Stimulated activated CD8-positive, alpha-beta memory T cell treated with anti-CD3 and anti-CD28 coated beads, Interleukin-12 subunit alpha, Interleukin-12 subunit beta, amount 100 ng/mL, for 24 hours (primary cell): ENCODE results near the gene MSH6.
A peak's percentile ranks its signal among the peaks of the same experiment; 100 is the strongest.

Experiments used
- DNase-seq: peaks from one replicate; pipeline ENCODE4 v3.0.0-alpha.2; 2020; ENCODE audit errors: extremely low read depth

MSH6 gene, protein sequence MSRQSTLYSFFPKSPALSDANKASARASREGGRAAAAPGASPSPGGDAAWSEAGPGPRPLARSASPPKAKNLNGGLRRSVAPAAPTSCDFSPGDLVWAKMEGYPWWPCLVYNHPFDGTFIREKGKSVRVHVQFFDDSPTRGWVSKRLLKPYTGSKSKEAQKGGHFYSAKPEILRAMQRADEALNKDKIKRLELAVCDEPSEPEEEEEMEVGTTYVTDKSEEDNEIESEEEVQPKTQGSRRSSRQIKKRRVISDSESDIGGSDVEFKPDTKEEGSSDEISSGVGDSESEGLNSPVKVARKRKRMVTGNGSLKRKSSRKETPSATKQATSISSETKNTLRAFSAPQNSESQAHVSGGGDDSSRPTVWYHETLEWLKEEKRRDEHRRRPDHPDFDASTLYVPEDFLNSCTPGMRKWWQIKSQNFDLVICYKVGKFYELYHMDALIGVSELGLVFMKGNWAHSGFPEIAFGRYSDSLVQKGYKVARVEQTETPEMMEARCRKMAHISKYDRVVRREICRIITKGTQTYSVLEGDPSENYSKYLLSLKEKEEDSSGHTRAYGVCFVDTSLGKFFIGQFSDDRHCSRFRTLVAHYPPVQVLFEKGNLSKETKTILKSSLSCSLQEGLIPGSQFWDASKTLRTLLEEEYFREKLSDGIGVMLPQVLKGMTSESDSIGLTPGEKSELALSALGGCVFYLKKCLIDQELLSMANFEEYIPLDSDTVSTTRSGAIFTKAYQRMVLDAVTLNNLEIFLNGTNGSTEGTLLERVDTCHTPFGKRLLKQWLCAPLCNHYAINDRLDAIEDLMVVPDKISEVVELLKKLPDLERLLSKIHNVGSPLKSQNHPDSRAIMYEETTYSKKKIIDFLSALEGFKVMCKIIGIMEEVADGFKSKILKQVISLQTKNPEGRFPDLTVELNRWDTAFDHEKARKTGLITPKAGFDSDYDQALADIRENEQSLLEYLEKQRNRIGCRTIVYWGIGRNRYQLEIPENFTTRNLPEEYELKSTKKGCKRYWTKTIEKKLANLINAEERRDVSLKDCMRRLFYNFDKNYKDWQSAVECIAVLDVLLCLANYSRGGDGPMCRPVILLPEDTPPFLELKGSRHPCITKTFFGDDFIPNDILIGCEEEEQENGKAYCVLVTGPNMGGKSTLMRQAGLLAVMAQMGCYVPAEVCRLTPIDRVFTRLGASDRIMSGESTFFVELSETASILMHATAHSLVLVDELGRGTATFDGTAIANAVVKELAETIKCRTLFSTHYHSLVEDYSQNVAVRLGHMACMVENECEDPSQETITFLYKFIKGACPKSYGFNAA (N-terminal part only)

DNA sequence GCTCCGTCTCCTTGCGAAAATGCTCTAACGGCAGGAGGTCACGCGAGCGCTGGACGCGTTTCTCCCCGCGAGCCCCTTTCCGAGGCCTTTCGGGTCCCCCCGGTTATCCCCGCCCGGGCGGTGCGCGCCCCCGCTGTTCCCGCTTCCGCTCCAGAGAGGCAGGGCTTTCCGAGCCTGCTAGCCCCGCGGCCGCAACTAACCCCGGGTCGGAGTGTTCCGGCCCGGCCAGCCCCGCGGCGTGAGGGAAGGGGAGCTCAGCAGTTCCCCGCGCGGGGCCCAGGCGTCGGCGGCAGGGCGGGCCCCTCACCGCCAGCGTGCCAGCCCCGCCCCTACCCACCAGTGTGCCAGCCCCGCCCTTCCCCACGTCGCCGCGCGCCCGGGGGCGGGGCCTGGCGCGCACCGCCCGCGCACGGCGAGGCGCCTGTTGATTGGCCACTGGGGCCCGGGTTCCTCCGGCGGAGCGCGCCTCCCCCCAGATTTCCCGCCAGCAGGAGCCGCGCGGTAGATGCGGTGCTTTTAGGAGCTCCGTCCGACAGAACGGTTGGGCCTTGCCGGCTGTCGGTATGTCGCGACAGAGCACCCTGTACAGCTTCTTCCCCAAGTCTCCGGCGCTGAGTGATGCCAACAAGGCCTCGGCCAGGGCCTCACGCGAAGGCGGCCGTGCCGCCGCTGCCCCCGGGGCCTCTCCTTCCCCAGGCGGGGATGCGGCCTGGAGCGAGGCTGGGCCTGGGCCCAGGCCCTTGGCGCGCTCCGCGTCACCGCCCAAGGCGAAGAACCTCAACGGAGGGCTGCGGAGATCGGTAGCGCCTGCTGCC lies at the start of gene MSH6:
Gene MSH6, plus strand, starts transcription at position 475 of the 815 bp plus-strand sequence. Its CDS starts 89 bp downstream, at position 564.
- peak; percentile 70 for DNase-seq

- DNase-seq = no peak
Observed at GRCh38 chr2:47735136-47735869, 47.6 kb upstream of the MSH6 start.

- DNase-seq = no peak
Observed at GRCh38 chr2:47735912-47736311, 47.0 kb upstream of the MSH6 start.

DNA sequence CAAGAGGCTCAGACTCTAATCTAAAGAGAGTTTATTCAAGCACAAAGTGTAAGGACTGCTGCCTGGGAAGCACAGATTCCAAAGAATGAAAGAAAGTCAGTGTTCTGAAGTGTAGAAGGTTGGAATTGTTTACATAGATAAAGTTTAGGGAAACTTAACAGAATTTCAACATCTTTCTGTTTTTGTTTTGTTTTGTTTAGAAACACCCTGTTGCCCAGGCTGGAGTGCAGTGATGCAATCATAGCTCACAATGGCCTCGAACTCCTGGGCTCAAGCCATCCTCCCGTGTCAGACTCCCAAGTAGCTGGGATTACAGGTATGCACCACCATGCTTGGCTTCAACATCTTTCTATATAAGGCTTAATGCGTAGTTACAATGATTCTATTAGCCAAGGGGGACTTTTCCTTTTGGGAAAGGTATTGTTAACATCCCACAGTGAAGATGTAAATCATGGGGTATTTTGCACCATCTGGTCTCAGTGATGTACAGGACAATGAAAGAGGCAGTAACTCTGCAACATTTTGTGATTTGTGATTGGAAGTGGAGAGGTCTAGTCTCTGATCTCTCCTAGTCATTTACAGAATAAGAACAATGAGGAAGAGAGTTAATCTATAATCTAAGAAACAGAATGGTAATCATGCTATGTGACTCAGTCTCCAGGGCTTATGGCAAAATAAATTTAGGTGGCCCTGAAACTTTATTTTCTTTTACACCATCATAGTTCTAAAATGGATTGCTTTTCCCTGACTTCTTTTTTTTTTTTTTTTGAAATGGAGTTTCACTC lies 45.6 kb upstream of the MSH6 start:
- DNase-seq = no peak

- no peak for DNase-seq
Observed at GRCh38 chr2:47738331-47738730, 44.6 kb upstream of the MSH6 start.

DNA sequence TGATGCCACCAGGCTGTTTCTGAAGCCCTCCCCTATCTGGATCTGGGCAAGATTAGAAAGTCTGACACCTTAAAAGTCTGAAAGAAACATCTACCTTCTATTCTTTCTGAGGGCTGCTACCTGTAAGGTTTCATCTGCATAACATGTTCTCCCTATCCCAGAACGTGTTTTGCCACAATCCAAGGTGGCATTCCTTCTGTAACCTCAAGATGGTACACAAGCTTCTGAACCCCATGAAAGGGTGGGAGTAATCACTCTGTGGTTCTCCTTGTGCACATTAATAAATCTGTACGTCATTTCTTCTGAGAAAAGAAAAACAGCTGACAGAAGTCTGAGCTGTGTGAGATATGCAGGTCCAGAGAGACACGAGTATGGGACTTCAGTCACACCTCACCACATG lies 41.8 kb upstream of the MSH6 start:
- DNase-seq = no peak

DNA sequence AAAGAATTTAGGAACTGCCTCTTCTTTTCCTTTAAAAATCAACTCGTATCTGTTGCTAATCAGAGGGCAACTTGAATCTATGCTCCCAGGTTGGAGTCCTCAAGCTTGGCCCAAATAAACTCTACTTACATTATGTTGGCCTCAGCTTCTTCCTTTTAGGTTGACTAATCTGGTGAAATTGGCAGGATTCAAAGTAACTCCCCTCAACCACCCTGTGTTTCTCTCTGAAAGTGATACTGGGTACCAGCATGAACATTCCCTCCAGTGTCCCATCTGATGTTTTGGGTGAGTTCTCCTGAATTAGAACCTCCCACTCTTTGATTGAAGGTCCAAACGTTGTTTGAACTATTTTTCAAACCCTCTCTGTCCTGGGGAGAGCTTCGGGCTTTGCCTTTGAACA lies 41.3 kb upstream of the MSH6 start:
- DNase-seq = no peak

- no peak for DNase-seq
Observed at GRCh38 chr2:47744074-47744473, 38.9 kb upstream of the MSH6 start.

DNA sequence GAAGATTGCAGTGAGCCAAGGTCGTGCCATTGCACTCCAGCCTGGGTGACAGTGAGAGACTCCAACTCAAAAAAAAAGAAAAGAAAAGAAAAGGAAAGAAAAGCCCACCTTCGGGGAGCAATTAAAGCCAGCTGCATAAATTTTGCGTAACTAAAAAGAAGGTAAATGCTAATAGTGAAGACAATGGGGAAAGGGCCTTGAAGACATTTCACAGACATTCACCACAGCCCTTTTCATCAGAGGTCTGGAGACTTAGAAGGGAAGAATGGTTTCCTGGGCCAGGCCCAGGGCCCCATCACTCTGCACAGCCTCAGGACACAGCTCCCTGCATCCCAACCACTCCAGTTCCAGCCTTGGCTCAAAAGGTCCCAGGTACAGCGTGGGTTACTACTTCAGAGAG lies 35.1 kb upstream of the MSH6 start:
- DNase-seq = no peak

GRCh38 chr2:47751856-47752414 lies 31.0 kb upstream of the MSH6 start:
- no peak for DNase-seq

- DNase-seq = no peak
Observed at GRCh38 chr2:47767497-47767844, 15.5 kb upstream of the MSH6 start.

DNA sequence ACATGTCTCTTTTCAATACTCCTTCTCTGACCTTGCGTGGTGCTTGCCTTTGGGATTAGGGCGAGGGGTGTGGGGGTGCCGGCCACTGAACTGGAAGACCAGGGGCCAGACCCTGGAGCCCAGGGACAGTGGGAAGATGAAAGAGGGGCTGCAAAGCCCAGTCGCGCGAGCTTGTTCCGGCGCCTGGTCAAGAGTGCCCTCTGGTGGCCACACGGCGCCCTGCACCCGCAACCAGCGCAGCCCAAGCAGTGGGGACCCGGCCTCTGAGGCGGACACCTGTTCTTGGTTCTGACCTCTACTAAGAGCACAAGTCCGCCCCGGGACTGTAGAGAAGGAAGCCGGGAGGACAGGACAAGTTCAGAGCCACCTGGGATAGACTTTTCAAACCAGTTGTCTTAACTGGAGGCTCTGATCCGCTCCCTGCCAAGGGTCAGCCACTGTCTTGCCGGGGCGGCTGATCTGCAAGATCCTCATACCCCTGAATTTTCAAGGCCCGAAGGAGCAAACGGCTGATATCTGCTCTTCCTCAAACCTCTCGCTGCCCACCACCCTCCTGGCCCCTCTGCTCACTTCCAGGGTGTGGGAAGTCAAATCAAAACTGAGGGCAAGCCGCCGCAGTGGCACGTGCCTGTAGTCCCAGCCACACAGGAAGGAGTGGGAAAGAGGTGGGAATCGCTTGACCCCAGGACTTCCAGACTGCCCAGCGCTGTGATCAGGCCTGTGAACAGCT lies 14.9 kb upstream of the MSH6 start:
- no peak for DNase-seq

DNA sequence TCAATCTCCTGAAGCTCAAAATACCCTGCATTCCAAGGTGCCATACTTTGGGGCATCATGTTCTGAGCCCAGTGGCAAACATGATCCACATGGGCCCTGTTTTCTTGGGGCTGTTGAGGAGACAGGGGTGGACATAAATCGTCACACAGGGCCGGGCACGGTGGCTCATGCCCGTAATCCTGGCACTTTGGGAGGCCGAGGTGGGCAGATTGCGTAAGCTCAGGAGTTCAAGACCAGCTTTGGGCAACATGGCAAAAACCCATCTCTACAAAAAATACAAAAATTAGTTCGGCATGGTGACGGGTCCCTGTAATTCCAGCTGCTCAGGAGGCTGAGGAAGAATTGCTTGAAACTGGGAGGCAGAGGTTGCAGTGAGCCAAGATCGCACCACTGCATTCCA lies 13.6 kb upstream of the MSH6 start:
- DNase-seq = no peak

DNA sequence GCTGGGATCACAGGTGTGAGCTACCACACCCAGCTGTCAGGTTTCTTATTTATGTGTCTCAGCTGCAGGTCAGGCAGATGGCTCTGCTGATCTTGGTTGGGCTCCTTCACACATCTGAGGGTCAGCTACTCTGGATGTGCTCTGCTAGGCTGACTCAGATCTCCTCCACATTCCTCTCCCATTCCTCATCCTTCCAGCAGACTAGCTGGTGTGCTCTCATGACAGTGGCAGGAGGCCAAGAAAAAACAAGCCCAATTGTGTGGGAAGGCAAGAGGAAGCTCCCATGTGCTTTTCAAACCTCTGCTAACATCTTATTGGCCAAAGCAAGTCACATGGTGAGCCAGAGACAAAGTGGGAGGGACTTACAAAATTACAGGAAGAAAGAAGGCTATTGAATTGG lies 11.7 kb upstream of the MSH6 start:
- DNase-seq = no peak

DNA sequence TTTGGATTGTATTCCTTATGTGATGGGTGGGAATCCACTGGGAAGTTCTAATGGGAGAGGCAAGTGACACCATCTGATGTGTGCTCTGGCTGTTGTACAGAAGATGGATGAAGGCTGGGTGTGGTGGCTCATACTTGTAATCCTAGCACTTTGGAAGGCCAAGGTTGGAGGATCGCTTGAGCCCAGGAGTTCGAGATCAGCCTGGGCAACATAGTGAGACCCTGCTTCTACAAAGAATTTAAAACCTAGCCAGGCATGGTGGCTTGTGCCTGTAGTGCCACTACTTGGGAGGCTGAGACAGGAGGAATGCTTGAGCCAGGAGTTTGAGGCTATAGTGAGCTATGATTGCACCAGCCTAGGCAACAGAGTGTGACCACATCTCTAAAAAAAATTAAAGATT lies 10.6 kb upstream of the MSH6 start:
- no peak for DNase-seq

GRCh38 chr2:47774567-47774966 lies 8.4 kb upstream of the MSH6 start:
- DNase-seq = no peak

DNA sequence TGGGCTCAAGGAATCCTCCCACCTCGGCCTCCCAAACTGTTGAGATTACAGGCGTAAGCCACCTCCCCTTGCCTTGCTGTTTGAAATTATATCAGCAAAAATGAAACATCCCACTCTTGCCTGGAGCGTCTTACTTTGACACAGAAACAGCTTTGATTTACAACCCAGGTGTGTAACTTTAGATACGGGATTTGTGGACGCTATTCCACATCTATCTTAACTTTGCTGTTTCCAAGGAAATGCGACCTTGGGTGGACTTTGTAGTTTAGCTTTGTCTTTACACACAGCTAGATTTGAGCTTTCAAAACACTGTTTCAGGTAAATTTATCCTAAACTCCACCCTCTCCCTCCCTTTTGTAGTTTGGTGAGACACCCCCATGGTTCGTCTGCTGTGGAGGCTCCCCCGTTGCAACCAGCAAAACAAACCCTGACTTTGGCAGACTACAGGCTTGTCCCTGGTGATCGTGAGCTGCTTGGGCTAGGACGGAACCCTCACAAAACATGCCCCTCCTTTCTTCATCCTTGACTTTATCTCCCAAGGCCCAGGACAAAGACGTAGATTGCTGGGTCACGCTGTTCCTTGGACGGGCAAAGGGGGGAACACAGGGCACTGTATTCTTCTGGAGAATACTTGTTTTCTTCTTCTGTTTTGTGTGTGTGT lies 5.5 kb upstream of the MSH6 start:
- DNase-seq = no peak

DNA sequence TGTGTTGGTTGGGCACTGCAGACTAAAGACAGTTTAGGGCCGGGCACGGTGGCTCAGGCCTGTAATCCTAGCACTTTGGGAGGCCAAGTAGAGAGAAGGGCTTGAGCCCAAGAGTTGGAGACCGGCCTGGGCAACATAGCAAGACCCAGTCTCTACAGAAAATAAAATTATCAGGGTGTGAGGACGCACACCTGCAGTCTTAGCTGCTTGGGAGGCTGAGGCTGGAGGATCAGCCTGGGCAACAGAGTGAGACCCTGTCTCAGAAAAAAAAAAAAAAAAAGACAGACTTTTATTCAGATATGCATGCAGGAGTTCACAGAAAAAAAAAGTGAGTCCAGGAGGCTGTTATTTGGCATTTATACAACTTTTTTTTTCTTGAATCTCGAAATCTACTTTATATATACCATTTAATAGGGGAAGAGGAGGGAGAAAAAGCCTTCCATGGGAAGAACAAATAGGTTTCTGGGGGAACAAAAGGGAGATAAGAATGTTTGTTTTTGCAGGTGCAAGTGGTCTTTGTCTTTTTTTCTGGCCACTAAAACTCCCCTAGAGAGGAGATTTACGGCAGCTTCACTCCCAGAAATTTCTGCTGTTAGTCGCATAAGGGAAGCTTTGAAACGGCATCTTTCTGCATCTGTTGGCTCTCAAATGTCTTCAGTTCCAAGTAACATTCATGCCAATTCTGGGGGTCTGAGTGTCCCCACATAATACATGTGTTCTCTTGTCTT lies 4.1 kb upstream of the MSH6 start:
- no peak for DNase-seq
